H1 (cell line): Measurements from ENCODE around the gene UNC5B. TPM values are rescaled to one million over a fixed set of nuclear protein-coding genes. Genes with fewer than 3 reads are reported as not detected.

Experiments
- CBX8 ChIP-seq: fragments of 300-800, 300-1000 bp; sonication (generic); IDR thresholded peaks from 2 replicates; pipeline ENCODE4 v1.7.1; 2016; ENCODE audit warnings: low read depth, low read length, borderline replicate concordance
- CEBPB ChIP-seq: IDR thresholded peaks from 2 replicates; pipeline ENCODE4 v1.6.1; 2012; ENCODE audit warnings: low read depth, low read length
- CREB1 ChIP-seq: IDR thresholded peaks from 2 replicates; pipeline ENCODE4 v1.6.1; 2012; ENCODE audit warnings: inconsistent platforms
- E2F6 ChIP-seq: IDR thresholded peaks from 2 replicates; pipeline ENCODE4 v1.6.1; 2012; ENCODE audit warnings: inconsistent platforms
- EP300 ChIP-seq, 2 experiments: IDR thresholded peaks; 1 replicate in 1 of 2; 2 replicates in 1 of 2; pipeline ENCODE4 v1.6.1; 2011 to 2012; ENCODE audit warnings: low read depth in 2 of 2, low read length in 2 of 2, mild to moderate bottlenecking in 2 of 2, borderline replicate concordance in 1 of 2, inconsistent platforms in 1 of 2, moderate library complexity in 1 of 2
- FOSL1 ChIP-seq: IDR thresholded peaks from 2 replicates; pipeline ENCODE4 v1.6.1; 2011; ENCODE audit warnings: mild to moderate bottlenecking, low read depth, low read length, moderate library complexity; ENCODE audit not compliant: insufficient read depth
- HDAC6 ChIP-seq: IDR thresholded peaks from one replicate; pipeline ENCODE4 v1.7.1; 2012; ENCODE audit warnings: low read depth, mild to moderate bottlenecking, inconsistent platforms, low read length, moderate library complexity
- JUND ChIP-seq: IDR thresholded peaks from 2 replicates; pipeline ENCODE4 v1.6.1; 2011; ENCODE audit warnings: mild to moderate bottlenecking, improper control_type of control experiment, low read length
- KDM5A ChIP-seq: fragments of 200-600 bp; IDR thresholded peaks from 2 replicates; pipeline ENCODE4 v1.7.1; 2012; ENCODE audit warnings: mild to moderate bottlenecking, low read length, inconsistent platforms, mixed read lengths
- NANOG ChIP-seq: IDR thresholded peaks from 2 replicates; pipeline ENCODE4 v1.6.1; 2011; ENCODE audit warnings: low read length, low read depth, mild to moderate bottlenecking, inconsistent platforms; ENCODE audit not compliant: insufficient read depth, poor library complexity, severe bottlenecking
- NRF1 ChIP-seq: IDR thresholded peaks from 2 replicates; pipeline ENCODE4 v1.6.1; 2011; ENCODE audit warnings: mild to moderate bottlenecking, low read depth, low read length, improper control_type of control experiment
- PHF8 ChIP-seq: fragments of 200-600 bp; sonication (generic); conservative IDR thresholded peaks from 2 replicates; pipeline ENCODE4 v1.7.1; 2012; ENCODE audit warnings: low read depth, mild to moderate bottlenecking, inconsistent platforms, low read length, moderate library complexity
- POLR2A ChIP-seq, 2 experiments: IDR thresholded peaks; 1 replicate in 1 of 2; 2 replicates in 1 of 2; pipeline ENCODE4 v1.6.1; 2011; ENCODE audit warnings: low read depth in 2 of 2, low read length in 2 of 2, mild to moderate bottlenecking in 2 of 2; ENCODE audit errors: control extremely low read depth in 1 of 2
- POLR2AphosphoS5 ChIP-seq: IDR thresholded peaks from 2 replicates; pipeline ENCODE4 v1.6.1; 2011; ENCODE audit warnings: low read depth, low read length
- POU5F1 ChIP-seq: IDR thresholded peaks from 2 replicates; pipeline ENCODE4 v1.6.1; 2011; ENCODE audit warnings: low read depth, mild to moderate bottlenecking, low read length, moderate library complexity
- SIN3A ChIP-seq, 2 experiments: IDR thresholded peaks in 1 of 2; conservative IDR thresholded peaks in 1 of 2; 2 replicates each; pipeline ENCODE4 v1.6.1; 2011 to 2012; ENCODE audit warnings: low read length in 2 of 2, improper control_type of control experiment in 1 of 2, low read depth in 1 of 2, mild to moderate bottlenecking in 1 of 2
- SRF ChIP-seq: IDR thresholded peaks from 2 replicates; pipeline ENCODE4 v1.6.1; 2011; ENCODE audit warnings: mild to moderate bottlenecking, low read depth, low read length, moderate library complexity
- TAF1 ChIP-seq: IDR thresholded peaks from 2 replicates; pipeline ENCODE4 v1.6.1; 2011; ENCODE audit warnings: mild to moderate bottlenecking, low read depth, low read length
- TAF7 ChIP-seq: optimal IDR thresholded peaks from 2 replicates; pipeline ENCODE3; 2011; ENCODE audit warnings: low read depth, mild to moderate bottlenecking, inconsistent platforms, low read length, moderate library complexity, borderline replicate concordance
- YY1 ChIP-seq: IDR thresholded peaks from 2 replicates; pipeline ENCODE4 v1.6.1; 2011; ENCODE audit warnings: low read depth, mild to moderate bottlenecking, low read length
- ZNF274 ChIP-seq: IDR thresholded peaks from 2 replicates; pipeline ENCODE4 v1.7.0; 2012; ENCODE audit warnings: low read length, borderline replicate concordance; ENCODE audit errors: extremely low read depth
- polyA plus RNA-seq, 7 experiments: library from polyadenylated mRNA; depleted of rRNA in 3 of 7; stranded (reverse) in 5 of 7; unstranded in 2 of 7; fragments of >200 nt in 5 of 7; fragments of 200-250 nt in 2 of 7; gene quantifications; 1 replicate in 5 of 7; 2 replicates in 1 of 7; 4 replicates in 1 of 7; pipeline versions ENCODE4 v1.2.1 to v1.2.3, GENCODE V29; 2011 to 2013; ENCODE audit warnings: missing spikeins in 2 of 7, mixed read lengths in 2 of 7
- total RNA-seq: library from RNA; stranded (reverse); fragmentation: NEBNext Ultra II Directional; extraction: Animal tissue kit (Norgen Biotek cat#: 25700); gene quantifications from 2 replicates; pipeline ENCODE4 v1.2.1, GENCODE V29; 2021
- TF ChIP-seq, protein P1 (sequence below): IDR thresholded peaks from 2 replicates; pipeline ENCODE4 v1.6.1; 2012; ENCODE audit warnings: low read length, inconsistent platforms

UNC5B gene
- total and polyA plus RNA-seq, 2 of the 8 experiments (the other 6 are each of a cell fraction or from before 2014, with no cell fraction given), result 27.9 to 31.8 TPM

- TF ChIP-seq PHF8 (no peak; the same call in 1 of the 2 replicates), CEBPB (no peak), EP300 (IDR thresholded peaks at IDR 0.05; ENCODE audit: borderline replicate concordance in 1 of 2, low read depth in 2 of 2, low read length in 2 of 2) (no peak), CBX8 (no peak), SRF (no peak), POLR2A (IDR thresholded peaks at IDR 0.05; ENCODE audit: control extremely low read depth in 1 of 2, low read depth in 2 of 2, low read length in 2 of 2) (peak in 1 of 2 experiments; percentile 60; a peak in 1 of 3 replicates), NRF1 (peak; percentile 29; the same call in 1 of the 2 replicates), CREB1 (no peak), NANOG (peak; percentile 20), POLR2AphosphoS5 (no peak), FOSL1 (no peak), TAF1 (peak; percentile 89), TAF7 (peak; percentile 84), POU5F1 (no peak), E2F6 (no peak), KDM5A (no peak), YY1 (0 out of 2 replicates have a peak, but pooled peaks have one; percentile 38), HDAC6 (no peak), ZNF274 (no peak), SIN3A (conservative IDR thresholded peaks at IDR 0.05 in 1 of 2, IDR thresholded peaks at IDR 0.05 in 1 of 2; ENCODE audit: low read depth in 1 of 2, low read length in 2 of 2) (peak in 1 of 2 experiments; percentile 56; a peak in 1 of 4 replicates), JUND (no peak)
- TF ChIP-seq, protein P1, sequence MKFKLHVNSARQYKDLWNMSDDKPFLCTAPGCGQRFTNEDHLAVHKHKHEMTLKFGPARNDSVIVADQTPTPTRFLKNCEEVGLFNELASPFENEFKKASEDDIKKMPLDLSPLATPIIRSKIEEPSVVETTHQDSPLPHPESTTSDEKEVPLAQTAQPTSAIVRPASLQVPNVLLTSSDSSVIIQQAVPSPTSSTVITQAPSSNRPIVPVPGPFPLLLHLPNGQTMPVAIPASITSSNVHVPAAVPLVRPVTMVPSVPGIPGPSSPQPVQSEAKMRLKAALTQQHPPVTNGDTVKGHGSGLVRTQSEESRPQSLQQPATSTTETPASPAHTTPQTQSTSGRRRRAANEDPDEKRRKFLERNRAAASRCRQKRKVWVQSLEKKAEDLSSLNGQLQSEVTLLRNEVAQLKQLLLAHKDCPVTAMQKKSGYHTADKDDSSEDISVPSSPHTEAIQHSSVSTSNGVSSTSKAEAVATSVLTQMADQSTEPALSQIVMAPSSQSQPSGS, result no peak
Measured at GRCh38 chr10:71212318-71213126, at the start of gene UNC5B (continued).
